HS-5 (cell line): ENCODE measurements around the gene SMIM30.
"Not testable (repeated sequence)": the region's sequence is repeated elsewhere in the genome, so short reads cannot be mapped to it uniquely, and the experiment has no call there.

Source experiments
- DNase-seq: peaks from one replicate; pipeline ENCODE4 v3.0.0-alpha.2; 2012; ENCODE audit warnings: low read depth

SMIM30 gene, protein sequence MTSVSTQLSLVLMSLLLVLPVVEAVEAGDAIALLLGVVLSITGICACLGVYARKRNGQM

DNA sequence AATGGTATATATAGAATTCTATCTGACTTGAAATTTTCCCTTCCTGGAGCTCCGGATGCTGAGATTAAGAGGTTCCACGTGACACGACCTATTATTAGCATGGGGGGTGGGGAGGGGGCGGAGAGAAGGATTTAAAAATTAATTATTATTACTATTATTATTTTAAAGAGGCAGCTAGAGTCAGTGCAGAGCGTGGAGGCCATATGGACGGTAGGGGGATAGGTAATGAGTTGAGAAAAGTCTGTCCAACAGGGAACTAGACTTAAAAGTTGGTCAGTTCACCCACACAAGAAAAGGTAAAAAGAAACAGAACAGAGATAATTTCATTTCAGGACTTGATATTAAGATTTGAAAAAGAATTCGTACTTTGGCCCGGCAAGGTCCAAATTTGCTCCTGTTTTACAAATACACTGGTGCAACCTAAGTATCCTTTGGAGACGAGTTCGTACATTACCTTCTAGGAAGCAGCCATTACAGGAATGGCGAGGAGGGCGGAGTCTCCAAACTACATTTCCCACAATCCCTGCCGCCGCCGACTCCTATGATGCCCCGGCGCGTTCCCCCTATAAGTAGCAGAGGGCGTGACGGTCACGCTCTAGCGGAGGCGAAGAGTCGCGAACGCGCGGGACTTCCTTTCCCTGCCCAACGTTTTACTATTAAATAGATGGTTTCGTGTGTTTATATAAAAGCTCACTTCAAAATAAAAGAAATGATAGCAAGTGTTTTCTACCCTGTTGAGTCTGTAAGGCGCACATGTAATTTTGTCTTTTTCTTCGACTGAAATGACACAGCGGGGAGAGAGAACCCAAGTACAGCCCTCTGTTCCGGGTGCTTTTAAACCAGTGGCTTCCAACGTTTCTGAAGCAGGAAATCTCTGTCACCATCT lies at the start of gene SMIM30:
Gene SMIM30 (minus strand): TSS at position 481 of the 886 bp plus-strand sequence. CDS start 976 bp downstream, outside the sequence.
- peak; percentile 42 for DNase-seq

DNA sequence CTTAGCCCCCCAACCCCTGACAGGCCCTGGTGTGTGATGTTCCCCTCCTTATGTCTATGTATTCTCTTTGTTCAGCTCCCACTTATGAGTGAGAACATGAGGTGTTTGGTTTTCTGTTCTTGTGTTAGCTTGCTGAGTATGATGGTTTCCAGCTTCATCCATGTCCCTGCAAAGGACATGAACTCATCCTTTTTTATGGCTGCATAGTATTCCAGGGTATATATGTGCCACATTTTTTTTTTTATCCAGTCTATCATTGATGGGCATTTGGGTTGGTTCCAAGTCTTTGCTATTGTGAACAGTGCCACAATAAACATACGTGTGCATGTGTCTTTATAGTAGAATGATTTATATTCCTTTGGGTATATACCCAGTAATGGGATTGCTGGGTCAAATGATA lies 47.8 kb upstream of the SMIM30 start:
- not testable (repeated sequence) for DNase-seq

DNA sequence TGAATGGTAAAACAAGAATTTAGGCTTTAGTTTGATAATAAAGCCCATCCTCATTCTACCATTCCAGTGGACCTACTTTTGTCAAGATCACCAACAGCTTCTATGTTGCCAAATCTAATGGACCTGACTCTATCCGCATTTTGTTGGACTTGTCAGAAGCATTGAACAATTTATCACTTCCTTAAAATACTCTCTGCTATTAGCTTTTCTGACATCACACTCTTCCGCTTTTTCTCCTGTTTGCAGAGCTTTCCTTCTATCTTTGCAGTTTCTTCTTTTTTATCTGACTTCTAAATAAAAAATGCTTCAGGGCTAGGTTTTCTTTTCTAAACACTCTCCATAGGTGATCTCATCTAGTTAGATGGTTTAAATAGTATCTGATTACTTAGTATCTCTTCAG lies 42.7 kb upstream of the SMIM30 start:
- no peak for DNase-seq

DNA sequence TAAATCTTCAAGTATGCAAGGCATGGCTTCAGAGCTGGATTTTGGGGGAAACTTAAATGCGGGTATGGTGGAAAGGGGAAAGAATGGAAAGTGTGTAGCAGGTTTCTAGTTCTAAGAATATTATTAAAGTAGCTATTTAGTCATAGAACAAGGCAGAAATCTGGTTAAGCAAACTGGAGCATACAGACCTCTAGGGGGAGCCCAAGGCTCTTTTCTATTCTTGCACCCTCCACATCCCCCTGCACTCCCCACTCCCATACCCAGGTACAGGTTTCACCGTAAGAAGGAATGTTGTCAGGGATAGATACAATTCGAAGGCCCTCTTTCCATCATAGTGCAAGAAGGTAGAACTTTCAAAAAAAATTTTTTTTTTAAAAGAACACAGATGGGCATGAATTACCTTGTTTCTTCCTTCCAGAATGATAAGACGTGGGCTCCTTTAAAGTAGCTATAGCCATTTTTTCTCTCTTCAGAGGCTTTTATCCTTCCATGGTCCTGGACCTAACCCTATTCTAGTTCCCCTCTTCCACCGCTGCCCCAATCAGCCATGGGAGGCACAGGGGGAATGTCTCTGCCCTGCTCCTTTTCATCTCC lies 41.5 kb upstream of the SMIM30 start:
- no peak for DNase-seq

DNA sequence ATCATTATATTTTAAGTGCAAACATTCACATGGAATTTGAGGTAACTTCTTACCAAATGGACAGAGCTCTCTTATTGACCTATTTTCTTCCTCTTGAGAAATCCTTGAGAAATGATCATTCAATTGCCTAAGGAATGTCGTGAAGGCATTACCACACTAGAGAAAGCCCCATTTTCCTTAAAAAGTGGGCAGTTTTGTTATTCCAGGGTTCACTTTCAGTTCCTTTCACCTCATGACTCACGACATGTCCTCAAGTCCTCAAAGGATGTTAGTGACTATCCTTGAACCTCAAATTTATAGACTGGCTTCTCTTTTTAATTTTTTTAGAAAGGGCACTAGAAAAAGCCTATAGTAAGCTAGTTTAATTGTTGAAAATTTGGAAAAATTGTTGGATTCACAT lies 40.4 kb upstream of the SMIM30 start:
- no peak for DNase-seq

DNA sequence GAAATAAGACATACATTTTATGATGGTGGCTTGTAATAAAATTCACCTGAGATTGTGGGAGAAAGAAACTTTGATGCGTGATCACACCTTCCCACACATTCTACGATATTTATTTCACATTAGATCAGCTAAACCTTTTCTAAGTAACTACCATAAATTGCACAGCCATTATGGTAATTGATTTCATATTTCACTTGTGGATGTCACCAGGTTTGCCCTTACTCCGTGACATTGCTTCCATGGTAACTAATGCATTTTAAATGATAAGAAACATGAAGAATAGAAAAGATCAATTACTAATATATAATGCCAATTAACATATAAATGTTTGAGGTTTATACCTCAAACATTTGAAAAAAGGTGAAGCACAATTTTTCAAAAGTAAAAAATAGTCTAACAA lies 35.8 kb upstream of the SMIM30 start:
- no peak for DNase-seq

DNA sequence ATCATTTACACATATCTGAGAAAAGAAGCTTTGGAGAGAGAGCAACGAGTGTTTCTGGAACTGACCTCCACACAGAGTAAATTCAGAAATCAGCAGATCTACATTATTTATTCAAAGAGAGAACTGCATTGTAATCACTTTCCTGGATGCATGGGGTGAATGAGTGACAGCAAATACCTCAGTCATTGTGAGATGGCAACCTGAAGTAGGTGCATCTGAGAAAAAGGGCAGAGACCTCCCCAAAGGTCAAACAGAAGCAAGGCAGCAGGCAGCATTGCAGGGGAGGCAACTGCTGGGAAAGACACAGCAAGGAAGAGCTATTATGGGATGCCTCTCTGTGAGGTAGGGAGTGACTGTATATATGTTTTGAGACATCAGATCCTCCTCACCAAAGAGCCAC lies 26.5 kb upstream of the SMIM30 start:
- DNase-seq, result no peak

DNA sequence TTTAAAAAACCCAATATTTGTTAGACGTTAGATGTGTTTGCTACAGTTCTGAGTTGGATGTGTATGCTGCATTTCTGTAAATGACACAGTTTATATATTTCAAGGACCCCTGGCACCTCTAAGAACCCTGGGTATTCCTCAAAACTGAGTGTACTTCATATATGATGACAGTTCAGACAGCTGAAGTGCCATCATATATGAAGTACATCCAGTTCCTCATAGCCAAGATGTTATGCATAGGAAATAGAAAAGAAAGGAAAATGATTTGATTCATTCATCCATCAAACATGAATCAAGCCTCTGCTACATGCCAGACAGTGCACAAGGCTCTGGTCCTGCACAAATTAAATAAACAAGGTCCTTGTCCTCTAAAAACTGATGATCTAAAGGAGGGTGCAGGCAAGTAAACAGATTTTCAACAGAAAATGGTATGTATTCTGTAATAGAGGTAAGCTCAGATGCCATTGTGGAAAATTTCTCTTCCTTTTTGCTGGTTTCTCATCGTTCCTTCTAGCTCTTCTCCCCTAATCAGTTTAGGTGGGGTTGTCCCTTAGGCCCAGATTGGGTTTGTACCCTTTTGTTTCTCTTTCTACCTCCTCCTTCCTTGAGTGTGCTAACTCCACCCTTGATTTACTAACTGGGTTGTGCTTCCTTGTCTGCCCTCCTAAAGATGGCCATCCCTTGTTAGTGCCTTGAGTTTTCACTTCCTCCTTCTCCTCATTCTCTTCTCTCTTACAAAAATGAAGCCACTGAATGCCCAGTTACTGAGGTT lies 25.3 kb upstream of the SMIM30 start:
- no peak for DNase-seq

DNA sequence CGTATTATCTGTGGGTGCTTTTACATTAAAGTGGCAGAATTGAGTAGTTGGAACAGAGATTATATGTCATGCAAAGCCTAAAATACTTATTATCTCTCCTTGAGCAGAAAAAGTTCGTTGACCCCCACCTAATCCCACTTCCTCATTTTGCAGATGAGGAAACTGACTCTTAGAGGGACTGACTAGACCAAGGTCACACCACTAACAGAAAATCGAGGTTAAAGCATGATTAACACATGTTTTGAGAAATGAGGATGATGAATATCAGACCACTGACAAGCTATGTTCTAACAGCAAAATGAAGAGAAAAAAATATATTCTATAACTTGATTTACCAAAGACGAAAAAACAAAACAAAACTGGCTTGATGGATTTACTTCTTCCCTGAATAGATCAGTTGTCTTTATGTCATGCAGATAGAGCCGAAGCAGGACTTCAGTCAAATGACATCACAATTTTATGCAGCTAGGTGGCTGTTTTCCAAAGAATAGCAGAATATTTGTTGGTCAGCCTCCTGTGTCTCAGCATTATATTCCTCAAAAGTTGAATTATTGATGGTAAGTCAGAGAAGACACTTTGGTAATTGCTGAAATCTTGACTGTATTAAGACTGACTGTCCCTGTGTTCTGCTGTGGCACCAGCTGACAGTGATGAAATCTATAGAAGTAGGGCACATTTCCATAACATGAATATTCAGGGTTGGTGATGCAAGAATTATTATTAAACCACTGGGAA lies 24.2 kb upstream of the SMIM30 start:
- no peak for DNase-seq

DNA sequence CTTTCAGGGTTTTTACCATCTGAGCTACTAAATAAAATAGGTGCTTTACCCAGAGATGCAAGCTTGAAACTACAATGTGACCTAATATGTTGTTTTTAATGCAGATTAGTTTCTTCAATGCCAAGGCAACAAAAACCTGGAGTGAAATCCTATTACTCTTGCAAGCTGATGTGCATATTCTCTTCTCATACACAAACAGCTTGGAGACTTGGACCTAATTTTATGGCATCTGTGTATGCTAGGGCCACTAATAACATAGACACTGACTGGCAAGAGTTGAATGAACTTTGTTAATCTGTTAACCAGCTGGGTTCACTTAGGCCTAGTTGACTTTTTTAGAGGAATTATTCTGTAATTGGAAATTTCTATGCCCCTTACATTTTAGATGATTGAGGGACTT lies 23.4 kb upstream of the SMIM30 start:
- no peak for DNase-seq

DNA sequence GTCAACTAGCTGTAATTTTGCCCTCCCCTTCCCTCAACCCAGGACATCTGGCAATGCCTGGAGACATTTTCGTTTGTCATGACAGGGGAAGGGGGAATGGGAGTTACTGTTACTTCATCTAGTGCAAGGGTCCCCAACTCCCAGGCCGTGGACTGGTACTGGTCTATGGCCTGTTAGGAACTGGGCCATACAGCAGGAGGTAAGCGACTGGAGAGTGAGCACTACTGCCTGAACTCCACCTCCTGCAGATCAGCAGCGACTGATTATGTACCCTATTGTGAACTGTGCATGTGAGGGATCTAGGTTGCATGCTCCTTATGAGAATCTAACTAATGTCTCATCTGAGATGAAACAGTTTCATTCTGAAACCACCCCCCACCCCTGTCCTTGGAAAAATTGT lies 22.6 kb upstream of the SMIM30 start:
- no peak for DNase-seq

DNA sequence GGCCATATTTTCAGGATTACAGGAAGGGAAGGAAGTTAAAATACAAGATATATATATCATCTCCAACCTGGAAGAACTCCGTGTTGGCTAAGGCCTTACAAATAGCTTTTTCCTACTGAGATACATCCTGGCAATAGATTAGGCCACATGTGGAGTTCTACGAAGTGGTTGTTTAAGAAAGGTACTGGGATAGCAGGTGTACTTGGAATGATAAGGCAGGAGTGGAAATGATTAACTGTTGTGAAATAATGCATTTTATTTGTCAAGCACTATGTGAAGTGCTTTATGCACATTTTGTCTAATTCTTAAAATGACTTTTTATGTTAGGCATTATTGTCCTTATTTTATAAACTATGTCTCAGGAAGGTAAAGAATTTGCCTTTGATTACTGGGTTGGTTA lies 18.9 kb upstream of the SMIM30 start:
- DNase-seq, result no peak

DNA sequence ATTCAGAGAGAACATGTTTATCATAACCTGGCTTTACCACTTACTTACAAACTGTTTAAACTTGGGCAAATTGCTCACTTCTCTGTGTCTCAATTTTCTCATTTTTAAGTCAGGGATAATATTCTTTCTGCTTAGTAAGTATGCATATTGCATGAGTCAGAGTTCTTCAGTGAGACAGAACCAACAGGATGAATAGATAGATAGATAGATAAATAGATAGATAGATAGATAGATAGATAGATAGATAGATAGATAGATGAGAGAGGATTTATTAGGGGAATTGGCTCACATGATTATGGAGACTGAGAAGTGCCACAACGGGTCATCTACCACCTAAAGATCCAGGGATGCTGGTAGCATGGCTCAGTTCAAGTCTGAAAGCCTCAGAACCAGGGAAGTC lies 15.7 kb upstream of the SMIM30 start:
- no peak for DNase-seq

DNA sequence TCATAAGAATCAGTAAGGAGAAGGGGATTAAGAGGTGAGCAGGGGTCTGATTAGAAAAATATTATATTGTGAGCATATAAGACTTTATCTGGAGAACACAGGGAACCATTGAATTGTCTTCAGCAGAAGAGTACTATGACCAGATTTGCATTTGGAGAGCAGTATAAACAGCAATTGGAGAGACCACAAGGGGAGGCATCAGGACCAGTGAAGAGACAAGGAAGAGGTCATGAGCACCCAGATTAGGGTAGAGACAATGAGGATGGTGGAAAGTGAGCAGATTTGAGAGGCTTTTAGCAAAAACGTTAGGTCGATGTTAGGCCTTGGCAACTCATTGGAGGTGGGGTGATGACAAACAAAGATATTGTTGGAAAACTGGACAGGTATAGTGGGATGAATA lies 13.0 kb upstream of the SMIM30 start:
- no peak for DNase-seq

DNA sequence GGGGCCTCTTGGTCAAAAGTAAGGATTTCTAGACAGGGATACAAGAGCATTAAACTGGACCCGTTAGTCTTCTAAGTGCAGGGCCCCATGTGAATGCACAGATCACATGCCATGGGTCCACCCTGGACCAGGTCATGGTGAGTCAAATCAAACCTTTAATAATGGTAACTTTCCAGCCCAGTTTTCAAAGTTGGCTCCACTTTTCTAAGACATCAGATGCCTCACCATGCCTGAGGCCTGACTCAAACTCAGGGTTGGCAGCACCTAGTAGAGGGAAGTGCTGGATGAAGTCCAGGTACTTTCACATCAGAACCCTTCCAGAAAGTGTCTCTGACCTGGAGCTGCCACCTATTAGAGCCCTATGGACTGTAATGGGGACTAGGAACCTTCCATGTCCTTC lies 9.7 kb upstream of the SMIM30 start:
- peak; percentile 16 for DNase-seq

DNA sequence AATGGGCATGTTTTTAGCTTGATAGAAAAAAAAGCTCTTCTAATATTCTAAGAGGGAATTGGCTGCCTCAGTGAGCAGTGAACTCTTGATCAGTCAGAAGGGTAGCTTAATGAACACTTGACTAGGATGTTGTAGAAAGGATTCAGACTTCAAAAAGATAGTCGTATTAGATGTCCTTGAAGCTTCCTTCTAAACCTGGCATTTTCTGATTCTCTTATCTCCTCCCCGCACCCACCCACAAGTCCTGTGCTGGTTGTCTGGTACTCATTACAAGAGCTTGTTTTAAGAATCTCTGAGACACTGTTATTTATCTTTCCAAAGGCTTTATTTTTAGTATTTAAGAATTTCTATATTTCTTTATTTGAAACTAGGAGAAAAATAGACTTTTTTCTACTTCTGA lies 7.4 kb upstream of the SMIM30 start:
- no peak for DNase-seq

DNA sequence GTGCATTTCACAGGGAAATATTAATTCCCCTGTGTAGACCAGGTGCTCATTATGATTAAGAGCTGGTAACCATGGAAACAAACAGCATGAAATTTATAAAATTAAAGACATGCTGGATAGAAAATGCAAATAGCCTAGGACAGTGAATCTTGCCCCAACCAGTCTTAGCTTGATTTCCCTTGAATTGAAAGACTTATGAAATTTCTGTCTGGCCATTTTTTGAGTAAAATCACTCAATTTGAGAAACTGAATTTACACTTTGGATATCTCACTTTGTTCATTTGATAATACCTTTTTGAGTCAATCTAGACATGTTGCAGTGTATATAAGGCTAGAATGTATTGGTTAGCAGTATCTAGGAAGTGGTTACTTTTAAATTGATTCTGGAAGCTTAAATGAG lies 4.4 kb upstream of the SMIM30 start:
- DNase-seq, result no peak

DNA sequence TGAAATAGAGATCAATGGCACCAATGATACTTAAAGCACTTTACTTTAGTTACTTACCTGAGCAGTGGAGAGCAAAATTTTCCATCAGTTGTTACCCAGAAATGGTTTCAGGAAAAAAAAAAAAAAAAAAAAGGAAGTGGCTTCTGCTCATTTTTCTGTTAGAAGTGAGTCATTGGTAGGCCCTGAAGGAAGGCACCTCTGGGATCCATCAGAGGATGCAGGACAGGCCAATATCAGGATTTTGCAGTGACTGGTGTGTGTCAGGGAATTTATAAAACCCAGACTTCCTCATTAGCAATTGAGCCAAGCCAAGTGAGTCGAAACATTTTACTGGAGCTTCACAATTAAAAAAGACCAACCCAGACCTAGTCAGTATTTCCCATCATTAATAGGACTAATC lies 2.3 kb upstream of the SMIM30 start:
- no peak for DNase-seq

DNA sequence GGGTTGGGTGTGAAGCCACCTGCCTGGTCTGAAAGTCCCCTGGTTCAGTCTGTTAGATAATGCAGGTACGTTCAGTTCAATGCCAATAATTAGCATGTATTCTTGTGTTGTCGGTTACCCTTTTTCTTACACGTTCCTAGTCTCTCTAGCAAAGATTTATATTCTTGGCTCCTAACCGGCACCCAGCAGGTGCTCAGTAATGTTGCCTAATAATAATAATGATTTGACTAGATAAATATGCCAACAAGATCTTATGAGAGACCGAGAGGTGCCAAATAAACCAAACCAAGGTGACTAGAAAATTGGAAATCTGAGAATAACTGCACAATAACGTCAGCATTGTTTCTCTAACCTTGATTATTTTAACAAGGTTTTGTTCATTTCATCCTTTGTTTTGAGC lies 1.1 kb upstream of the SMIM30 start:
- DNase-seq, result no peak

DNA sequence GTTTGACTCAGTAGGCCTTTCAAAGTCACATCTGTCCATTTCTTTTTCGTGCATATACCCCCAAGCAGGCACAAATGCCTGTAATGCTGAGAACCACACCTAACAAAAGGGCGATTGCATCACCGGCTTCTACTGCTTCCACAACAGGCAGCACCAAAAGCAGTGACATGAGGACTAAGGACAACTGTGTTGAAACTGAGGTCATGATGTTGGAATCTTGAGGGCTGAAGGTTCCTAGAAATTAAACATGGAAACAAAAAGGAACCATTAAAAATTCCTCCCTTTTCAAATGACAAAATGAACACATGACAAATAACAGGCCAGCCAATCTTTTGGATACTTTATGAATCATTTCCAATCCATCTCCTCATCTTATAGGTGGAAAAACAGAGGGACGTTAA lies 980 bp downstream of the SMIM30 start:
- DNase-seq, result not testable (repeated sequence)

DNA sequence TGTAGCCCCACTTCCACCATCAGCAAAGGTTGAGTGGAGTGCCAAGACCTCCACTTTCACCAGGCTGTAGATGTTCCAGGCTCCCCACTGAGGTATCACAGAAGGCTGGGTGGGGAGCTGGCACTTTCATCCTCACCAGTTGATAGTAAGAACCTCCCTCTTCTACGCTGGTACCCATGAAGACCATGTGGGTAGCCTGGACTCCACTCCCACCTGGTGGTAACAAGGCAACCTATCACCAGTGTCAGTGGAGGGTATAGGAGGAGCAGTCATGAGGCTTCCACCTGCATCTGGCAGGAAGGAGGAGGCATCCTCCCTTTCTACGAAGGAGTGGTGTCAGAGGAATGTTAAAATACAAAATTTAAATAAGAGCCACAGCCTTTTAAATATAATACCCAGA lies 4.4 kb downstream of the SMIM30 start:
- no peak for DNase-seq

DNA sequence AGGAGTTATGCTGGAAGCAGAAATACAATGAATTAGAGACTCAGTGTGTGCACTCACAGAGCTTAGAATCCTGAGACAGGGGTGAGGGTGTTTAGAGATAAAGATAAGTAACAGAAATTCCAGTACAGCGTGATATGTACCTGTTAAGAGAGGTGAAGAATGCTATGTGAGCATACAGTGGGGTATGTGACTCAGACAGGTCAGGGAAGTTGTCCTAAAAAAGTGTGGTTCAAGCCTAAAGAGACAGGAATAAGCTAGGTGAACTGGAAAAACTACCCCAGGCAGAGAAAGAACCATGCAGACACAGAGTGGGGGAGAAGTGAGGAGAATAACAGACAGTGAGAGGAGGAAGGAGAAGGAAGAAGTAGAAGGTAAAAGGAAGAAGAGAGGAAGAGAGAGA lies 8.6 kb downstream of the SMIM30 start:
- no peak for DNase-seq
